ENCODE measurements around the gene OAS2.

The OAS2 gene

DNA sequence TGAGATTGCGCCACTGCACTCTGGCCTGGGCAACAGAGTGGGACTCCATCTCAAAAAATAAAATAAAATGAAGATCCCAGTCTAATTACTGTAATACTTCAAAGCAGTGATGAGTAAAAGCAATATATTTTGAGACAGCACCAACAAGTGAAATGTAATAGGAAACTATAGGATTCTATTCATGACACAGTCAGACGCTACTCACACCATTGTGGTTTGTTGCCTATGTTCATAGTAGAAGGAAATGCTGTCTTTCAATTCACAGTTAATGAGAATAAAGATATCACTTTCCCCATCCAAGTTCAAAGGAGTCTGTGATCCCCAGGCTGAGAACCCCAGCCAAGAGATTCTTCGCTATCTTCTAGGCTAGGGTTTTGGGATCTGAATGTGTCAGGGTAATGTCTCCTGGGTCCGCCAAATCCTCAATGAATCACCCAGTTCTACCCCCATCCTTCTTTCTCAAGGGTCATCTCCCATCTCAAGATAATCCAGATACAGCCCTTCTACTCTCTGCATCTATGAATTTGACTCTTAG, 61.7 kb downstream of the OAS2 start:
- Histone ChIP-seq H3K9me3 (ENCODE audit: control insufficient read depth, insufficient read depth, low read length) (no peaks in the 10 kb centered on the region), H3K27me3 (ENCODE audit: control insufficient read depth, insufficient read depth, low read length) (no peaks in the 10 kb centered on the region), H3K9ac (ENCODE audit: low read depth, low read length) (no peak overlapping the region), H3K4me3 (ENCODE audit: low read depth, low read length) (no peak overlapping the region), H3K4me1 (ENCODE audit: control insufficient read depth, insufficient read depth, low read length) (no peaks in the 10 kb centered on the region), H3K36me3 (ENCODE audit: control insufficient read depth, insufficient read depth, low read length) (no peaks in the 10 kb centered on the region)

DNA sequence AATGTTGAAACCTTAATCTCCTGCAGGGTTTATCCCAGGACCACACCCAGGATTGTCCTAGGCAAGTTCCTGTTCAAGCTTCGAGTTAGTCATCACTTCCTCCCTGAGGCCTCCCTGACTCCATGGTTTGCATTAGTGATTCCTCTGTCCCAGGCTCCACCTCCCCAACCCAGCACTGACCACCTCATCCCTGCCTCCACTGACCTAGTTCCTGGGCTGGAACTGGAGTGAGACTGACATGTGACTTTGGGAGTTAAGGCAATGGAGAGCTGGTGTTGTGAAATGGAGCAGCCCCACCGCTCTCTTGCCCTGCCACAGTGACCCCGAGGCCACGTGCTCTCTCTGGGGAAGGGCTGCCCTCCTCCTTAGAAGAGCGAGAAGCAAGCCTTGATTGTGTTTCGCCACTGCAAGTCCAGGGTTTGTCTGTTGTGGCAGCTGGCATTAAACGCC, 62.4 kb downstream of the OAS2 start:
- Histone ChIP-seq H3K4me3 (ENCODE audit: low read depth, low read length) (no peak overlapping the region), H3K36me3 (ENCODE audit: control insufficient read depth, insufficient read depth, low read length) (no peaks in the 10 kb centered on the region), H3K9ac (ENCODE audit: low read depth, low read length) (no peak overlapping the region), H3K4me1 (ENCODE audit: control insufficient read depth, insufficient read depth, low read length) (no peaks in the 10 kb centered on the region), H3K27me3 (ENCODE audit: control insufficient read depth, insufficient read depth, low read length) (peaks cover 4% of the 10 kb centered on the region), H3K9me3 (ENCODE audit: control insufficient read depth, insufficient read depth, low read length) (no peaks in the 10 kb centered on the region)

DNA sequence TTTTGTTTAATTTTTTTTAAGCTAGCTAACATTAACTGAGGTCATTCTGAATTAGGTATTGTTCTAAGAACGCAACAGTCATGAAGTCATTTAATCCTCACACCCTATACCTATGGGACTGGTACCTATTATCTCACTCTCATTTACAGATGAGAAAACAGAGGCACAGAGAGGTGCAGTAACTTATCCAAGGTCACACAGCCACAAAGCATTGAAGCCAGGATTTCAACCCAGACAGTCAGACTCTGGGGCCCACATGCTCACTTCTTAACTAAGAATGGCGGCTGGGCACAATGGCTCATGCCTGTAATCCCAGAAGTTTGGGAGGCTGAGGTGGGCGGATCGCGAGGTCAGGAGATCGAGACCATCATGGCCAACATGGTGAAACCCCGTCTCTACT, 63.2 kb downstream of the OAS2 start:
- no peaks in the 10 kb centered on the region for H3K9me3 ChIP-seq (ENCODE audit: control insufficient read depth, insufficient read depth, low read length)
- no peak overlapping the region for H3K9ac ChIP-seq (ENCODE audit: low read depth, low read length)
- no peaks in the 10 kb centered on the region for H3K4me1 ChIP-seq (ENCODE audit: control insufficient read depth, insufficient read depth, low read length)
- no peak overlapping the region for H3K4me3 ChIP-seq (ENCODE audit: low read depth, low read length)
- peaks cover 7% of the 10 kb centered on the region for H3K27me3 ChIP-seq (ENCODE audit: control insufficient read depth, insufficient read depth, low read length)
- H3K36me3 ChIP-seq (ENCODE audit: control insufficient read depth, insufficient read depth, low read length), result no peaks in the 10 kb centered on the region

GRCh38 chr12:113043240-113043639, 64.9 kb downstream of the OAS2 start:
- H3K9me3 ChIP-seq (ENCODE audit: control insufficient read depth, insufficient read depth, low read length), result no peaks in the 10 kb centered on the region
- peaks cover 7% of the 10 kb centered on the region for H3K27me3 ChIP-seq (ENCODE audit: control insufficient read depth, insufficient read depth, low read length)
- no peak overlapping the region for H3K4me3 ChIP-seq (ENCODE audit: low read depth, low read length)
- no peaks in the 10 kb centered on the region for H3K36me3 ChIP-seq (ENCODE audit: control insufficient read depth, insufficient read depth, low read length)
- H3K4me1 ChIP-seq (ENCODE audit: control insufficient read depth, insufficient read depth, low read length), result no peaks in the 10 kb centered on the region
- no peak overlapping the region for H3K9ac ChIP-seq (ENCODE audit: low read depth, low read length)

- H3K9ac ChIP-seq (ENCODE audit: low read depth, low read length), result no peak overlapping the region
- no peak overlapping the region for H3K4me3 ChIP-seq (ENCODE audit: low read depth, low read length)
- H3K27me3 ChIP-seq (ENCODE audit: control insufficient read depth, insufficient read depth, low read length), result peaks cover 7% of the 10 kb centered on the region
- no peaks in the 10 kb centered on the region for H3K9me3 ChIP-seq (ENCODE audit: control insufficient read depth, insufficient read depth, low read length)
- no peaks in the 10 kb centered on the region for H3K36me3 ChIP-seq (ENCODE audit: control insufficient read depth, insufficient read depth, low read length)
- H3K4me1 ChIP-seq (ENCODE audit: control insufficient read depth, insufficient read depth, low read length), result no peaks in the 10 kb centered on the region
Measured at GRCh38 chr12:113044516-113044915, 66.2 kb downstream of the OAS2 start.

DNA sequence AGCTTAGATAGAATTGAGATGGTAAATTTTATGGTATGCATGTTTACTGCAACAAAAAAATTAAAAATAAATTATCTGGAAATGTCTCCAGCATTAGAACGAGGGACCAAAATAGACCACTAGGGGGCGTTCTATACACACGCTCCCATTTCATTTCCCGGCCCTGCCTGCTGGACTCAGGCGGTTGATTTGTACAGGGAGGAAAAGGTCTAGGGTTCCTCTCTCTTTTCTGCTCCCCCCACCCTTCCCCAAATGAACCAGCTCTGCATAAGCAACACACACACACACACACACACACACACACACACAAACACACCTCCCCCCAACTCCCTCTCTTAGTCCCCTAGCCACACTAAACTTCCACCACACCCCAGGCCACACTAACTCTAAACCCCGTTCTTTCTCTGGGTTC, 70.4 kb downstream of the OAS2 start:
- Histone ChIP-seq H3K4me3 (ENCODE audit: low read depth, low read length) (no peak overlapping the region), H3K4me1 (ENCODE audit: control insufficient read depth, insufficient read depth, low read length) (no peaks in the 10 kb centered on the region), H3K27me3 (ENCODE audit: control insufficient read depth, insufficient read depth, low read length) (peaks cover 11% of the 10 kb centered on the region), H3K9ac (ENCODE audit: low read depth, low read length) (no peak overlapping the region), H3K9me3 (ENCODE audit: control insufficient read depth, insufficient read depth, low read length) (no peaks in the 10 kb centered on the region), H3K36me3 (ENCODE audit: control insufficient read depth, insufficient read depth, low read length) (no peaks in the 10 kb centered on the region)

DNA sequence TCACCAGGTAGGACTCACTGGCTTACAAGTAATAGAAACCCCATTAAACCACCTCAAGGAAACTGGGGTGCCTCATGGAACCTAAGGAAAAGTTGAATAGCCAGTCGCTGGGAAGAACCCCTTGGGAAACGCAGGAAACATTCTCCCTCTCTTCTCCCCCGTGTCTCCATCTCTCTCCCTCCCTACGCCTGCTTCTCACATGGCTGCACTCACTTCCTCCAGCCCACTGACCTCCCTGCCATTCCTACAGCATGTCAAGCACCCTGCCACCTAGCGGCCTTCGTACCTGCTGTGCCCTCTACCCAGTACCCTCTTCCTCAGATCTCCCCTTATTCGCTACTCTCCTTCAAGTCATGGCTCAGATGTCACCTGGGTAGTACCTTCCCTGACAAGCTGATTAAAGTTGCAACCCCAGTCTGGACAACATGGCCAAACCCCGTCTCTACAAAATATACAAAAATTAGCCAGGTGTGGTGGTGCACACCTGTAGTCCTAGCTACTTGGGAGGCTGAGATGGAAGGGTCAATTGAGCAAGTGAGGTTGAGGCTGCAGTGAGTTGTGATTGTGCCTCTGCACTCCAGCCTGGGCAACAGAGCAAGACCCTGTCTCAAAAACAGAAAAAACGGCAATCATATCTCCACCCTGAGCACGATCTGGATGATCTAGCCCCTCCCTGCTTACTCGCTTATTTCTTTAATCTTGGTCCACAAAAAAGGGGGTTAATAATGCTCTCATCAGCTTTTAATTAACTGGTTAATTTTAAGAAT, 71.8 kb downstream of the OAS2 start:
- H3K9me3 ChIP-seq (ENCODE audit: control insufficient read depth, insufficient read depth, low read length), result no peaks in the 10 kb centered on the region

DNA sequence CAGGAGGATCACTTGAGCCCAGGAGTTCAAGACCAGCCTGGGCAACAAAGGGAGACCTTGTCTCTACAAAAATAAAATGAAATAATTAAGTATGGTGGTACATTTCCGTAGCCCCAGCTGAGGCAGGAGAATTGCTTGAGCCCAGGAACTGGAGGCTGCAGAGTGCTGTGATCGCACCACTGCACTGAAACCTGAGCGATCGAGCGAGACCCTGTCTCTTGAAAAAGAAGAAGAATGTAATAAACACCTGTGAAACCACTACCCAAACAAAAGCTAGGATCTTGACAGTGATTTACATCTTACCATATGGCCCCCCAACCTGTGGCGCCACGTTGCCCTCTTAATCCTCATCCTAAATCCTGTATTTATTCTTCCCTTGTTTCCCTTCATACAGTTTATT, 72.5 kb downstream of the OAS2 start:
- no peak overlapping the region for H3K4me3 ChIP-seq (ENCODE audit: low read depth, low read length)
- no peak overlapping the region for H3K9ac ChIP-seq (ENCODE audit: low read depth, low read length)
- H3K4me1 ChIP-seq (ENCODE audit: control insufficient read depth, insufficient read depth, low read length), result no peaks in the 10 kb centered on the region
- H3K36me3 ChIP-seq (ENCODE audit: control insufficient read depth, insufficient read depth, low read length), result no peaks in the 10 kb centered on the region
- peaks cover 23% of the 10 kb centered on the region for H3K27me3 ChIP-seq (ENCODE audit: control insufficient read depth, insufficient read depth, low read length)
- H3K9me3 ChIP-seq (ENCODE audit: control insufficient read depth, insufficient read depth, low read length), result no peaks in the 10 kb centered on the region

More for the DNA sequence above, 71.8 kb downstream of the OAS2 start:
- H3K9ac ChIP-seq (ENCODE audit: low read depth, low read length), result no peak overlapping the region
- no peaks in the 10 kb centered on the region for H3K4me1 ChIP-seq (ENCODE audit: control insufficient read depth, insufficient read depth, low read length)
- no peak overlapping the region for H3K4me3 ChIP-seq (ENCODE audit: low read depth, low read length)
- no peaks in the 10 kb centered on the region for H3K36me3 ChIP-seq (ENCODE audit: control insufficient read depth, insufficient read depth, low read length)
- H3K27me3 ChIP-seq (ENCODE audit: control insufficient read depth, insufficient read depth, low read length), result peaks cover 21% of the 10 kb centered on the region

- Histone ChIP-seq H3K36me3 (ENCODE audit: control insufficient read depth, insufficient read depth, low read length) (no peaks in the 10 kb centered on the region), H3K9ac (ENCODE audit: low read depth, low read length) (no peak overlapping the region), H3K4me1 (ENCODE audit: control insufficient read depth, insufficient read depth, low read length) (no peaks in the 10 kb centered on the region), H3K9me3 (ENCODE audit: control insufficient read depth, insufficient read depth, low read length) (no peaks in the 10 kb centered on the region), H3K4me3 (ENCODE audit: low read depth, low read length) (no peak overlapping the region), H3K27me3 (ENCODE audit: control insufficient read depth, insufficient read depth, low read length) (peaks cover 27% of the 10 kb centered on the region)
Measured at GRCh38 chr12:113051759-113052158, 73.4 kb downstream of the OAS2 start.

DNA sequence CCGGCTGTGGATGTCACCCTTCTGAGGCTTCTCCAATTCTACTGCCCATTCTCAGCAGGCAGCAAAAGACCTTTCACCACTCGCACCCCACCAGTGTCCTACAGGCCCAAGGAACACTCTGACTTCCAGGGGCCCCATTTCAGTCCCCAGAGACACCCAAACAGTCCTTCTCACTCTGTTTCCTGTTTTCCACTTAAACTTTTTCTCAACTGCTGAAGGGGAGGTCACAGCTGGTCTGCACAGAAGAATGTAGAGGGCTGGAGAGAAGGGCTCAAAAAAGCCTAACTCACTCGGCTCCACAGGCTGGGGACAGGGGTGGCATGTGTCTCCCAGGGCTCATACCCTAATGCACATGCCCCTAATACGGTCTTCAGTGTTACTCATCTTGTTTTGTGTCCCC, 74.0 kb downstream of the OAS2 start:
- Histone ChIP-seq H3K4me1 (ENCODE audit: control insufficient read depth, insufficient read depth, low read length) (no peaks in the 10 kb centered on the region), H3K36me3 (ENCODE audit: control insufficient read depth, insufficient read depth, low read length) (no peaks in the 10 kb centered on the region), H3K9ac (ENCODE audit: low read depth, low read length) (no peak overlapping the region), H3K9me3 (ENCODE audit: control insufficient read depth, insufficient read depth, low read length) (no peaks in the 10 kb centered on the region), H3K4me3 (ENCODE audit: low read depth, low read length) (no peak overlapping the region), H3K27me3 (ENCODE audit: control insufficient read depth, insufficient read depth, low read length) (peaks cover 27% of the 10 kb centered on the region)

DNA sequence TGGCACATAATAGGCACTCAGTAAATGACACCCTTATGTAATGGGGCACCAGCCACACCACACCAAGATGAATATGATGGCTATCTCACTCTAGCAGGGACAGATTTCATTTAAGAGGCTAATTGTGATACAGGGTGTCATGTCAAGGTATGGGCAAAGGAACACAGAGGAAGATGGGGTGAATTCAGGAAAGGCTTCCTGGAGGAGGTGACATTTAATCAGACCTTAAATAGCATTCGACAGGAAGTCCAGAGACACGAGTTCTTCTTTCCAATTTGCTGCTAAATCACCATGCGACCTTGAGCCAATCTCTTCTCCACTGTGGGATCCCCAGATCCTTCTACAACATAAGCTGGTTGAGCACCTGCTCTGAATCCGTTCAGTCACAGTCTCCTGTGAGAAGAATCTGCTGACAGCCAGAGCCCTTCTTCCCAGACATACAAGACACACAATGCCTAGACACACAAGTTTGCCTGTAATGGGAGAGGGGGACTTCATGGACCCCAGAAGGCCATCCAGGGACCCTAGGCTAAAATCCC, 76.7 kb downstream of the OAS2 start:
- Histone ChIP-seq H3K27me3 (ENCODE audit: control insufficient read depth, insufficient read depth, low read length) (peaks cover 30% of the 10 kb centered on the region), H3K4me3 (ENCODE audit: low read depth, low read length) (no peak overlapping the region), H3K4me1 (ENCODE audit: control insufficient read depth, insufficient read depth, low read length) (no peaks in the 10 kb centered on the region), H3K9me3 (ENCODE audit: control insufficient read depth, insufficient read depth, low read length) (no peaks in the 10 kb centered on the region), H3K9ac (ENCODE audit: low read depth, low read length) (no peak overlapping the region), H3K36me3 (ENCODE audit: control insufficient read depth, insufficient read depth, low read length) (no peaks in the 10 kb centered on the region)

Data from iPS-15b (cell line).